ENCODE data around the gene PRSS33.
A peak's percentile ranks its signal among the peaks of the same experiment; 100 is the strongest.

The PRSS33 gene

DNA sequence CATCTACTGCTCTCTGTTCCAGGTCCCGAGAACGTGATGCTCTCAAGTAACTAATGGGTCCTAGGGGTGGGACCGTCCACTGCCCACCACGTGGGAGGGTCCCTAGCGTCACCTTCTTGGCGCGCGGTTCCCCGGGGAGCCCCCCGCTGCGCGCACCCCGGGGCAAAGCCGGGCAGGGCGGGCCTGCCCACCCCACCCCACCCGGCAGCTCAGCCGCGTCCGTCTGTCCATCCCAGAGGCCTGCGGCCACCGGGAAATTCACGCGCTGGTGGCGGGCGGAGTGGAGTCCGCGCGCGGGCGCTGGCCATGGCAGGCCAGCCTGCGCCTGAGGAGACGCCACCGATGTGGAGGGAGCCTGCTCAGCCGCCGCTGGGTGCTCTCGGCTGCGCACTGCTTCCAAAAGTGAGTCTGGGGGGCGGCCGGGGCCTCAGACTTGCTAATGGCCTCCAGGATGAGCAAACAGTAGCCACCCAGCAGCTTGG is 11.4 kb upstream of the PRSS33 start:
- DNase-seq: no peak

DNA sequence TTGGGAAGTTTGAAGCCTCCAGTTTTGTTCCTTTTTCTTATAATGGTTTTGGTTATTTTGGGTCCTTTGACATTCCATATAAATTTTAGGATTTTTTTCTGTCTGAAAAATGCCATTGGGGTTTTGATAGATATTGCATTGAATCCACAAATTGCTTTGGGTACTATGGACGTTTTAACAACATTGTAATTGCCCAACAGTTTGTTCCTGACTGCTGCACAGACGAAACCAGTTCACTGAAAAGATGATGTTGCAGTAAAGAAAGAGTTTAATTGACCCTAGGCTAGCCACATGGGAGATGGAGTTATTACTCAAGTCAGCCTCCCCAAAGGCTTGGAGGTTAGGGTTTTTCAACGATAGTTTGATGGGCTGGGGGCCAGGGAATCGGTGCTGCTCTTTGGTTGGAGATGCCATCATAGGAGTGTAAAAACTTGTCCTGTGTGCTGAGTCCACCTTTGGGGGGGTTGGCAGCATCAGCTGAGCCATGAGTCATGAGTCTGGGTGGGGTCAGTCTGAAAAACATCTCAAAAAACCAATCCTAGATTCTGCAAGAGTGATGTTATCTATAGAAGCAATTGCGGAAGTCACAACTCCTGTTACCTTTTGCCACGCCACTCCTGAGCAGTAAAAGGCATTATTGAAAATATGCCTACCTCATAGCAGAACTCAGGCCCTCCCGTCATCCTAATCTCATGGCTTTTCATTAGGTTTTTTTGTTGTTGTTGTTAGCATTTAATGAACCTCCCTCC is 8.2 kb upstream of the PRSS33 start:
- DNase-seq: no peak

DNA sequence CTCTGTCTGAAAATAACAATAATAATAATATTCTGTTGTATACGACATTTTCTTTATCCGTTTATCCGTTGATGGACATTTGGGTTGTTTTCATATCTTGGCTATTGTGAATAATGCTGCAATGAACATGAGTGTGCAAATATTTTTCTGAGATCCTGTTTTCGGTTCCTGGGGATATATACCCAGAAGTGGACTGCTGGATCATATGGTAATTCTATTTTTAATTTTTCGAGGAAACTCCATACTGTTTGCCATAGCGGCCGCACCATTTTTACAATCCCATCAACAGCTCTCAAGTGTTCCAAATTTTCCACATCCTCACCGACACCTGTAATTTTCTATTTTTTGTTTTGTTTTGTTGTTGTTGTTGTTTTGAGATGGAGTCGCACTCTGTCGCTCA is 5.6 kb upstream of the PRSS33 start:
- DNase-seq: no peak

DNA sequence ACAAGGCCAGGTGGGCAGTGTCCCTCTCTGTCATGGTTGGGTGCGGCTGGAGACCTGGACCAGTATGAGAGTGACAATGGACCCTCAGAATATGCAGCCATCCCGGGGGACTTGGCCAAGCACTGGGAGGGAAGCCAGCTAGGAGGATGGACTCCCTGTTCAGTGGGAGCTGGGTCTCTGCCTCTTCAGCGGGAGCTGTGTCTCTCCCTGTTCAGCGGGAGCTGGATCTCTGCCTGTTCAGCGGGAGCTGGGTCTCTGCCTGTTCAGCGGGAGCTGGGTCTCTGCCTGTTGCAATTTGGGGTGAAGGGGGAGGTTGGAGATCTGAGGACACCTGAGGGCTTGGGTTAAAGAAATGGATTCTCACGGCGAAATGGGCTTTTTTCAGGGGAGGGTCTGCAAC is 3.8 kb upstream of the PRSS33 start:
- DNase-seq: no peak

DNA sequence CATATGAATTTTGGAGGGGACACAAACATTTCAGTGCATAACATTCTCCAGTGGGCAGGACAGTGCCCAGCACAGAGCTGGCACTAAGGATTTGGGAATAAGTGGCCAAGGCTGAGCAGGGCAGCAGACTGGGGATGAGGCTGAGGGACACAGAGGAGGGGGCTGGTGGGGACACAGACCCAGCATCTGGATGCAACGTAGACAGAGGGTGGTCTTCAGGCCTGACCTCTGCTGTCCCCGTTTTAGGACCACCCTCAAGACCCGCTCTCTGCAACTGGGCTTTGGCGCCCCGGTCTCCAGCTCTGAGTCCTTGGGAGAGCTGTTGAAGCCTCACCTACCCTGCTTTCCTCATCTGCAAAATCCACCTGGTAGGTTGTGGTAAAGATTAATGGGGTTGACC is 3.3 kb upstream of the PRSS33 start:
- no peak for DNase-seq

DNA sequence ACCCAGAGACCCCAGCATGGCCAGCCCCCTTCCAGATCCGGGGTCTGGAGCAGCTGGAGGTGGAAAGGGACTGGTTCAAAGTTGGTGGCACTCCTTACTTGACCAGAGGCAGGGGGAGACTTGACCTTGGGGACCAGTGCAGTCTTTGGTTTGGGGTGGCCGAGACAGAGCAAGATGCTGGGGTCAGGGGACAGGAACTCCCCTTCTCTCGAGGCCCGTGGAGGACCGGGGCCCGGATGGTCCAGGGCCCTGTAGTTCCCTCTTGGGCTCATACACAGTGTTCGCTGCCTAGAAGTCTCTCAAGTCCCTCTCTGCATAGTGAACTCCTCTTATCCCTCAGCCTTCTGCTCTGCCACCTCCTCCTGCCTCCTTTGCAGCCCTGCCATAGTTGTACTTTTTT is 601 bp upstream of the PRSS33 start:
- no peak for DNase-seq

DNA sequence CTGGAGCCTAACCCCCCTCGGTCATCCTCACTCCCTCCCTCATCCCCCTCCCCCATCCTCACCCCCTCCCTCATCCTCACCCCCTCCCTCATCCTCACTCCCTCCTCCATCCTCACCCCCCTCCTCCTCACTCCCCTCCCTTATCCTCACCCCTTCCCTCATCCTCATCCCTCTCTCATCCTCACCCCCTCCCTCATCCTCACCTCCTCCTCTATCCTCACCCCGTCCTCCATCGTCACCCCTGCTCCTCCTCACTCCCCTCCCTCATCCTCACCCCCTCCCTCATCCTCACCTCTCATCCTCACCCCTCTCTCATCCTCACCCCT is 571 bp downstream of the PRSS33 start:
- DNase-seq: no peak

DNA sequence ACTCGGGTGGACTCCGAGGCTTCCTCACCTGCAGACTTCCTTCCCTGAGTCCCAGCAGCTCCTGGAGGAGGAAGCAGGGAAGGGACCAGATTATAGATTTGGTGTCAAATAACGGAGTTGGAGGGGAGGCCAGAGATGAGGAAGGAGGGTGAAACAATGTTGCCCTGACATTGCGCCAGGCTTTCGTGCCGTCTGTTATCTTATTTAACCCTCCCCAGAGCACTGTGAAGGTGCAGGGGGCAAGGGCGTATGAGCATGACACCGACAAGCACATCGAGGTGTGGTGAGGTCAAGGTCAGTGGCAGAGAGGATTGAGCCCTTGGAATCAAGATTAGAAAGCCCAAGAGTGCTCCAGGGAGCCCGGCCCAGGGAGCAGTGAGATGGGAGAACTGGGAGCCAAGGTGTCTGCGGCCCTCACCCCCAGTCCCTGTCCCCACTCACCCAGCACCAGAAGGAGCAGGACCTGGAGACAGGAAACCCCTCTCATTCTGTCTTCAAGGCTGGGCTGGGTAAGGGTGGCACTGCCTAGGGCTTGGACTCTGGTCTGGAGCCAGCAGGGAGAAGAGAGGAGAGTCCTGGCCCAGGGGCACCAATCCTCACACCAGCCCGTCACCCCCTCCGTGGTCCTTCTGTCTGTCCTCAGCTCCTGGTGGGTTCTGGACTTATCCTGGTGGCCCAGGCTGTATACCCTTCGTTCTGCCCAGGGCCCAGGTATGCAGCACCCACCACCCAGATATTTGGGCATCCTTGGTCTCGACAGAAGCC is 1.1 kb downstream of the PRSS33 start:
- DNase-seq: no peak

DNA sequence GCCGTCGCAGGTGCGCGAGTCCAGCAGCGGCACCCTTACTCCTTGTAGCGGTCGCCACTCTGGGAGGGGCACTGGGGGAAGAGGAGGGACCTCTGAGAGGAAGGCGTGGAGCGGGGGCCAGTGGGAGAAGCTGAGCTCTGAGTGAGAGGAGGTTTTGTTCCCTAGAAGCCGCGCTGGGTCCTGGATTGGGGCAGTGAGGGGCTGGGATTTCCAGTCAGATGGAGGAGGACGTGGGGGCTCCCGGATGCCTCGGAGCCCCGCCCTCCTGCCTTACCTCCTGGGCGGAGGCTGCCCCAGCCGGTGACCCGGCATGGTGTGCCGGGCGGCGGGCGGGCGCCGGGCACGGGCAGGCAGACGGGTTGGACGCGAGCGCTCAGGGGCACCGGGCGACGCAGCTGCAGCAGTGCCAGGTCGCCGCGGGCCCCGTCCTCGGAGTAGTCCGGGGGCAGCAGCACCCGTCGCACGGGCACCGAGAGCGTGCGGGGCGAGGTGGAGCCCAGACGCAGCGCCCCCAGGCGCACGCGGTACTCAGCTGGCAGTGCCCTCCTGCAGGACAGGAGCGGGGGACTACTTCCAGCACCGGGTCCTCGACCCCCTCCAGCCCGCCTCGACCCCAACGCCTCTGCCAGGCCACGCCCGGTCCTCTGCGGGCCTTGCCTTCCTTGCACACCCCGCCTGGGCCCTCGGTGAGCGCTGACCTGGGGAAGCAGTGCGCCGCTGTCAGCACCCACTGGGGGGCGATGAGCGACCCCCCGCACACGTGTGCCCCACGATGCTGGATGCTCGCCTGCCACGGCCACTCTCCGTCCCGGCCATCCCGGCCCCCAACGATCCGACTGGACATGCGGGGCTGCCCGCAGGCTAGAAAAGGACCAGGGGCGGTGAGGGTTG is 2.0 kb downstream of the PRSS33 start:
- DNase-seq: peak; percentile 19

DNA sequence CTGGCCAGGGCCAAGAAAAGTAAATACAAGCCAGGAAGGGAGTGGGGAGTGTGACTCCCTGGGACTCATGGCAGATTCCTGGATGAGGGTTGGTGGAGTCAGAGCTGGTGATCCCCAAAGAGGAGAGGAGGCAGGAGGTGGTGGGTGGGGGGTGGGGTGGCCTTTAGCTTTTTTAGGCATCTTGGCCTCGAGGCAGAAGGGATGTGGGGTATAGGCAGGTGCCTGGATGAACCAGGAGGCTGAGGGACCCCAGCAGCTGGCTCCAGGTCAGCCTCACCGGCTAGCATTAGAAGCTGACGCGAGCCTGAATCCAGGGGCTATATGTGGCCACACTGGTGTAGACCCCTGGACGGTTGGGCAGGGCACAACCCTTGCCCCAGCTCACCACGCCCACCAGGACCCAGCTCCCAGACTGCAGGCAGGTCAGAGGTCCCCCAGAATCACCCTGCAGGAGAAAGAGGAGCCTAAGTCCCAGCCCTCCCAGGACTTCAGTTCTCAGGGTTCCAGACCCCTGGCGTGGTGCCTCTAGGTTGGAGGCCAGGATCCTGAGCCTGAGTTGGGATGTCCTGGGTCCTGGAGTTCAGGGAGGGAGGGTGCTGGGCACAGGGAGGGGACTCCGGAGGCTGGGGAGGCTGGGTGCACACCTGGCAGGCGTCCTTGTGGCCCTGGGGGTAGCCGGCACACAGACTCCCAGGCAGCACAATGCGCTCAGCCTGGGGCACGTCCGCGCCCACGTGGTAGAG is 2.8 kb downstream of the PRSS33 start:
- DNase-seq: no peak

DNA sequence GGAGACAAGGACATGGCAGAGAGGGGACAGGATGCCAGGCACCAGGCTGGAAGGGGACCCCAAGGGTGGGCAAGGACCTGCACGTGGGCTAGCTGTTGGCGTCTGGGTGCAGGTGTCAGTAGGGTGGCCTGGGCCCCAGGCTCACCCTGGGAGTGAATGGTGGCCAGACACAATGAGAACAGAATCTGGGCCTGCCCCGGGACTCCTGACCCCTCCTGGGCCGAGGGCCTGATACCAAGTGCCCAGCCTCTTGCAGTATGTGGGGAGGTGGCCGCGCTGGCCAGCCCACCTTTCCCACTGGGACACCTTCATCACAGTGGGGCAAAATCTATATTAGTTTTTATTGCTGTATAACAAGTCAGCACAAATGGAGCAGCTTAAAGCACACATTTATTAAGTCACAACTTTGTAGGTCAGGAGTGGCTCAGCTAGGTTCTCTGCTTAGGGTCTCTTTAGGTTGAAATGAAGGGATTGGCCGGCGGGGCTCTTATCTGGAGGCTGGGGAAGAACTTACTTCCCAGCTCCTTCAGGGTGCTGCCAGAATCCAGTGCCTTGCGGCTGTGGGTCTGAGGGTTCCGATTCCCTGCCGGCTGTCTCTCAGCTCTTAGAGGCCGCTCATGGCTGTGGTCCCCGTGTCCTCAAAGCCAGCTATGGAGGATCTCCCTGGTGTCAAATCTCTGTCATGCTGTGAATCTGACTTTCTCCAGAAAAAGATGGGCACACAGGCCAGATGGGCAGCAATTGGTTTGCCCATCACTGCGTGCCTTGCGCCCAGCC is 3.6 kb downstream of the PRSS33 start:
- DNase-seq: no peak

DNA sequence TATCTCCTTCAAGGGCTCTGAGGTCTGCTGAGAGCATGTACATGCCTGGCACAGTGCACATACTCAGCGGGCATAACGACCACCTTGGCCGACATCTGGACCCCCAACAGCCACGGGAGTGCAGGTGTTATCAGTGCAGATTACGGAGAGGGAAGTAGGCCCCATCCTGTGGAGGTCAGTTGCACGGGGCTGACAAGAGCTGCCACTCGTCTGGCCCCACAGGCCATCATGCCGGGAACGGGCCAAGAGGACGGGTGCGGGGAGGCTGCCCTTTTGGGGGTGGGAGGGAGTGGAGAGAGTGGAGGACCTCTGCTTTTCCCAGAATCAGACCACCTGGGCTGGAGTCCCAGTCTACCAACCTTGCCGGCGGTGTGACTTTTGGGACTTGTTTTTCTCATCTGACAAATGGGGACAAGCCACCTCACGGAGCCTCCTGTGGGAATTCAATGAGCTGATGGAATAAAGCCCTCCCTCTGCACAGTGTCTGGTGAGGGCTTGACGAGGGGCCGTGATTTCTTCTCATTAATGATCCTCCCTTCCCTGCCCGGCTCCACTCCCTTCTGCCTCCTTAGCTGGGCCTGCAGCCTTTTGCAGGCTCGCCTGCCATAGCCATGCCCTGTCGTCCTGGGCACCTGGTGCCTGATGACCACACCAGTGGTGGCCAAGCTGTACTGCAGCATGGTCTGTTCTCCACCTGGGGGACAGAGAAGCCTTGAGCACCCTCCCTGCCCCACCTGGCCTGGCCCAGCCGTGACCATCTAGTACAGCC is 4.6 kb downstream of the PRSS33 start:
- no peak for DNase-seq

DNA sequence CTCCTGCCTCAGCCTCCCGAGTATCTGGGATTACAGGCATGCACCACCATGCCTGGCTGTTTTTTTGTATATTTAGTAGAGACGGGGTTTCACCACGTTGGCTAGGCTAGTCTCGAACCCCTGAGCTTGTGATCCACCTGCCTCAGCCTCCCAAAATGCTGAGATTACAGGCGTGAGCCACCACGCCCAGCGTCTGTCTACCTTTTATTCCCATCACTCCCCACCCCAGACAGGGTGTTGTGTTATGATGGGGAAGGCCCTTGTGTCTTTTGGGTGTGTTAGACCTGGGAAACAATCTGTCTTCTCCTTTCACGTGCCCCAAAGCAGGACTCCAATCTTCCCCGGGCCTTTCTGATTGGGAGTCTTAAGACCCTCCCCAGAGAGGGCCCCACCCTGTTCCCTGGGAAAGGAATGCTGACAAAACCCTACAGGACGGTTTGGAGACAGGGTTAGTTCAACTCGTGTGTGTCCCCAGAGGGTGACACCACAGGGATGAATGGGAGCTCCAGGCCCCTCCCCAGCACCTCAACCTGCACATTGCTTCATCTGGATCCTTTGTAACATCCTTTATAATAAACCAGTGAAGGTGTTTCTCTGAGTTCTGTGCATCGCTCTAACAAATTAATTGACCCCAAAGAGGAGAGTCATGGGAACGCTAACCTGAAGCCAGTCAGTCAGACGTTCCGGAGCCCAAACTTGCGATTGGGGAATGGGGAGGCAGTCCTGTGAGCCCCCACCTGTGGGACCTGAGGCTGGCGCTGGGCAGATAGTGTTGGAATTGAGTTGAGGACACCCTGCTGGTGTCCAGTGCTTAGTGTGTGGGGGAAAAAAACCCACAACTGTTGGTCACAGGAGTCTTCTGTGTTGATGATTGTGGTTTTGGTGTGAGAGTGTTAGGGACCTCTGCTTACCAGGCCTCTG is 7.1 kb downstream of the PRSS33 start:
- no peak for DNase-seq

DNA sequence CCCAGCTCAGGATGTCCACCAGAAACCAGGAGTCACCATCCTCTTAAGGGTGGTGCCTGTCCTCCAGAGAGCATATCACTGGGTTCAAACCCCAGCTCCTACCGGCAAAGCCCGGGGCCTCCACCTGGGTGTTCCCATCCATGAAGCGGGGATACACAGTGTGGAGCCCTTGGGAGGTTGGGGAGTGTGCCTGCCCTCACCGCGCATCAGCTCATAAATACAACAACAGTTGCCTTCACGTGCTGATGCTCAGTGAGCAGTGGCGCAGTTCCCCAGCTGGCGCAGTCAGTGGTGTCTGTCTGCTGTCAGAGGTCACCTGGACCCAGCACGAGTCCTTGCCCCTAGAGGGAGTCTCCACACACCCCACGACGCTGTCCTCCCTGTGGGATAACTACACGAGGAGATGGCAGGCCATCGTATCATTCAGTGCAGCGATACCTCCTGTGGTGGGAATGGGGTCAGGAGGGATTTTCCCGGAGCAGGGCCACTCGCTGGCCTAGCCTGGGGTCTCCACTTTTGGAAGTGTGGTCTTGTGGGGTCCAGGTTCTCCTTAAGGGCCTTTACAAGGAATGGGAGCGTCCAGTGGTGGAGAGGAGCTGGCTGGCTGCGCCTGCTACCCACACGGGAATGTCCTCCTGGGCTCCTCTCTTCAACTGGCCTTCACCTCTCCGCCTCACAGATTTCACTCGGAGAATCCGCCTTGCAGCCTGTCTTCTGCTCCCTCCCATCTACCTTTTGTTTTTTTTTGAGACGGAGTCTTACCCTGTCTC is 8.0 kb downstream of the PRSS33 start:
- no peak for DNase-seq

DNA sequence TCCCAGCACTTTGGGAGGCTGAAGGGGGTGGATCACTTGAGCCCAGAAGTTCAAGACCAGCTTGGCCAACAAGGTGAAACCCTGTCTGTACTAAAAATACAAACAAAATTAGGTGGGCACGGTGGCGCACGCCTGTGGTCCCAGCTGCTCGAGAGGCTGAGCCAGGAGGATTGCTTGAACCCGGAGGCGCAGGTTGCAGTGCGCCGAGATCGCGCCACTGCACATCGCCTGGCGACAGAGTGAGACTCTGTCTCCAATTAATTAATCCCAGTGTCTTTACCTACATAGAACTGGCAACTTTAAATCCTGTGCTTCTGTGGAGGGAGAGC is 8.8 kb downstream of the PRSS33 start:
- no peak for DNase-seq

DNA sequence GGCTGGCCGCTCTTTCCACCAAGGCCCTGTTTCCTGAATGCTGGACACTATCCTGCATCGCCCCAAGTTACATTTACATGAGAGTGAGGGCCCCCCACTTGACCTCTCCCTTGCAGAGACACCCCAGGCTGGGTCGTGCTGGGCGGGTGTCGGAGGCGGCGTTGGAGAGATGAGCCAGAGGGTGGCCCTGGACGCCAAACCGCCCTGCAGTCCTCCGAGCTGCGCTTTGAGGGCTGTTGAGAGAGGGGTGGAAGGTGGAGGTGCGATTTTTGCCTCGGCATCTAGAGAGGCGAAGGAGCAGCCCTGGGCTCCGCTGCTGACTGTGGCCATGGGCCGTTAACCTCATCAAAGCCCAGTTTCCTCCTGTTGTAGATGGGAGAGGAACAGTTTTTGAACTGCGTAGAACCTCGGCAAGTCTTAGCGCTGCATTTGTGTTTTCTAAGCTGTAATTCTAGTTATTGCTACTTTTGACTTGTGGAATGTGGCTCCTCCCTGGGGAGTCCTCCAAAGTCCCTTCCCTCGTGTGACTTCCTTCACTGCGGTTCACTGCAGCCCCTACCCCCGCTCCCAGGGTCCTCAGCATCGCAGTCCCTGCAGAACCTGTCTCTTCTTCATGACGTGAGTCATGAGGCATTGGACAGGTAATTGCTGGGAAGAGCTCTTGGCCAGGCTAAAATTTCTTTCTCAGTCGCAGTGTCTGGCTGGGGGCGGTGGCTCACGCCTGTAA is 9.3 kb downstream of the PRSS33 start:
- DNase-seq: peak; percentile 41

DNA sequence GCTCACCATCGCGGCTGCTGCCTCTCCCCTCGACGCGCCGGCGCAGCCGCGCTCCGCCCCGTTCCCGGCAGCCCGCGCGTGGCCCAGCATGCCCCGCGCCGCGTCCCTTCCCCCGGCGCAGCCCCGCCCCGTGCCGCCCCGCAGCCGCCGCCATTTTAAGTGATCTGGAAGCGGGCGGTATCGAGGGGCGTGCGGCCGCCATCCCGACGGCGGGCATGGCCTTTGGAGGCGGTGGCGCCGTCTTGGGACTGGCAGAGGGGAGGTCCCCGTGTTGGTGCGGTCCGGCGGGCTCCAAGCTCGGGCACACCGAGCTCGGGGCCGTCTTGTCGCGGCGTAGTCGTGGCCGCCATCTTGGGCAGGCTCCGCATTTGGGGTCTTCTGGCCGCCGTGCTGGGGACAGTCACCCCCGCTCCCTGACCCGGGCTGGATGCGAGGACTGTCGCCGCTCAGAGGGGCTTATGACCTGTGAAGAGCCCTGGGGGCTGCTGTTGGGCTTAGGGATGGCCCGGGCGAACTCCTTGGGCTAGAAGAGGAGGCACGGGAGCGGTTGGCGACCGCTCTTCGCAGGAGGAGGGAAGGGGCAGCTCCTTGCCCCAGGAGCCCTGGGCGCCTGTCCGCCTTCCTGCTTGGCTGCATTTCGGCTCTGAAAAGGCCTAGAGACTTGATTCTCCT is 10.0 kb downstream of the PRSS33 start, which contains the start of gene ELOB:
TSS of gene ELOB (minus strand) at position 50 of the 672 bp plus-strand sequence. CDS start at position 9, 41 bp downstream.
- peak; percentile 89 for DNase-seq

All from CD4-positive, alpha-beta T cell treated with Interferon gamma for 1 hour (primary cell).